ENCODE results near the gene ESF1. TPM values are rescaled to one million over a fixed set of nuclear protein-coding genes. Genes with fewer than 3 reads are reported as not detected.

ESF1 gene
- total and polyA plus RNA-seq, 2 of the 8 experiments (the other 6 are each of a cell fraction or from before 2014, with no cell fraction given): 1.1 to 32.9 TPM

DNA sequence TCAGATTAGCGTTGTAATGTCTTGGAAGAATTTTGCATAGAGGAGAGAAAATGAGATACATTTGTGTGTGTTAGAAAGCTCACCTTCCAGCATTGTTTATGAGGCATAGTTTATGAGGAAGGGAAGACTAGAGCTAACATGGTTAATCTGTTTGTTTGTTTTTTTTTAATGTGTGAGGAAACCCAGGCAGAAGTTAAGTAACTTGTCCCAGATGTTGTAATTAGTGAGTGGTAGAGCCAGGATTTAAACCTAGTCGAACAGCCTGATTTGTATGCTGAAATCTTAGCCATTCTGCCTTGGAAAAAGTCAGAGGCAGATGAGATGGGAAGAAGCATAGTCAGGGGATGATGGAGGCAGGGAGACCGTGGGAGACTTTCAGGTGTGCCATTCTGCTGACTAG, 29.2 kb upstream of the ESF1 start:
- Histone ChIP-seq H3K27ac (ENCODE audit: low read depth, low read length) (no peak overlapping the region), H3K9ac (replicated peaks in 1 of 4; ENCODE audit: extremely low read depth in 1 of 4, low read depth in 3 of 4, low read length in 3 of 4) (no peak overlapping the region), H2BK5ac (ENCODE audit: low read depth, low read length) (no peak overlapping the region), H3K79me2 (ENCODE audit: control insufficient read depth in 1 of 2, insufficient read depth in 2 of 2, low read length in 2 of 2) (no peaks in the 10 kb centered on the region), H3K9me3 (ENCODE audit: insufficient read depth in 2 of 2, low read depth in 1 of 2, low read length in 1 of 2) (no peaks in the 10 kb centered on the region), H2AK5ac (ENCODE audit: low read depth, low read length) (no peak overlapping the region), H3K18ac (ENCODE audit: extremely low read depth, low read length) (no peak overlapping the region), H4K5ac (ENCODE audit: insufficient read length, low read depth, low read length) (no peak overlapping the region), H3K23ac (ENCODE audit: insufficient read length) (no peak overlapping the region), H3K36me3 (ENCODE audit: control insufficient read depth in 2 of 4, insufficient read depth in 4 of 4, low read length in 3 of 4) (peaks cover 20 to 74% (median 61%) of the 10 kb centered on the region in 4 experiments), H3K4me2 (ENCODE audit: insufficient read depth in 1 of 2, low read depth in 2 of 2, low read length in 2 of 2) (no peak overlapping the region), H4K20me1 (replicated peaks in 1 of 2; ENCODE audit: control insufficient read depth in 1 of 2, insufficient read depth in 2 of 2, low read length in 2 of 2) (no peaks in the 10 kb centered on the region), H3K27me3 (replicated peaks in 1 of 4; ENCODE audit: control insufficient read depth in 3 of 4, extremely low read depth in 1 of 4, insufficient read depth in 3 of 4, low read length in 3 of 4) (no peaks in the 10 kb centered on the region), H3K23me2 (ENCODE audit: low read depth, low read length) (0 out of 2 replicates have a peak, but pooled peaks cover 2% of the 10 kb centered on the region), H3K4me3 (ENCODE audit: extremely low read depth in 1 of 4, insufficient read depth in 2 of 4, low read depth in 3 of 4, low read length in 4 of 4) (no peak overlapping the region), H2BK12ac (ENCODE audit: low read depth, low read length) (no peak overlapping the region), H3K4me1 (replicated peaks in 1 of 4; ENCODE audit: control insufficient read depth in 3 of 4, insufficient read depth in 4 of 4, low read length in 3 of 4) (no peaks in the 10 kb centered on the region), H2BK15ac (ENCODE audit: low read length) (no peak overlapping the region), H2BK20ac (ENCODE audit: low read length) (no peak overlapping the region), H4K91ac (replicated peaks; ENCODE audit: insufficient read length, low read length) (no peak overlapping the region), H3K79me1 (ENCODE audit: low read depth, low read length) (no peaks in the 10 kb centered on the region), H4K8ac (ENCODE audit: extremely low read depth, insufficient read depth, low read length) (no peak overlapping the region), H3K14ac (ENCODE audit: insufficient read length) (no peak overlapping the region), H2AFZ (ENCODE audit: low read length) (no peak overlapping the region), H3K4ac (replicated peaks; ENCODE audit: insufficient read length, low read depth, low read length) (no peak overlapping the region), H2BK120ac (replicated peaks; ENCODE audit: low read depth, low read length) (no peak overlapping the region), H3K56ac (replicated peaks; ENCODE audit: insufficient read length, low read depth, low read length) (no peak overlapping the region)
- POLR2A ChIA-PET (ENCODE audit: partially characterized antibody): interaction anchor here (0.8 kb wide), 1 partner anchor 20 kb away, joined by 3 read pairs; no protein-coding TSS in a partner anchor
- CTCF ChIA-PET (ENCODE audit: partially characterized antibody): interaction anchor here (0.6 kb wide), 1 partner anchor 42 kb away, joined by 3 read pairs; no protein-coding TSS in a partner anchor
- FAIRE-seq (no peak), DNase-seq (ENCODE audit: low read depth in 1 of 2, low spot score in 2 of 2) (no peak)
- 61% methylated on average over 3 of the region's 3 CpGs; no CpG with 5 or more reads in 1 of the 2 experiments for WGBS, 2 experiments (ENCODE audit: extremely low coverage in 1 of 2, insufficient coverage in 1 of 2, insufficient read length in 1 of 2, insufficient replicate concordance in 2 of 2, low coverage in 1 of 2, low lambda C conversion rate in 2 of 2, missing lambda C conversion rate in 1 of 2)
- TF ChIP-seq FOSL1 (IDR thresholded peaks at IDR 0.05; ENCODE audit: insufficient read depth, low read depth, low read length): no peak
- TF ChIP-seq CBX8 (IDR thresholded peaks at IDR 0.05; ENCODE audit: borderline replicate concordance, low read depth, low read length): no peak
- TF ChIP-seq CEBPB (IDR thresholded peaks at IDR 0.05; ENCODE audit: low read depth, low read length): no peak
- no peak for TF ChIP-seq KDM4A (IDR thresholded peaks at IDR 0.05; ENCODE audit: low read depth, low read length, severe bottlenecking)
- no peak for TF ChIP-seq GTF2F1 (IDR thresholded peaks at IDR 0.05; ENCODE audit: borderline replicate concordance, low read depth, low read length)

Measured in H1 (cell line).